NT2/D1 (cell line): ENCODE measurements around the gene ZNF438.

Source experiments
- DNase-seq: peaks from one replicate; pipeline ENCODE4 v3.0.0-alpha.2; 2011; ENCODE audit warnings: low read depth, low spot score
- H3K27me3 ChIP-seq: 2 replicates; pipeline ENCODE4 v1.6.0; 2011; ENCODE audit warnings: mild to moderate bottlenecking; ENCODE audit not compliant: insufficient read length, insufficient read depth
- H3K36me3 ChIP-seq: 2 replicates; pipeline ENCODE4 v1.6.1; 2011; ENCODE audit warnings: mild to moderate bottlenecking, low read length, mixed read lengths; ENCODE audit not compliant: insufficient read depth, insufficient read length
- H3K4me1 ChIP-seq: 2 replicates; pipeline ENCODE4 v1.5.1; 2011; ENCODE audit not compliant: insufficient read depth, insufficient read length
- H3K4me3 ChIP-seq: 2 replicates; pipeline ENCODE4 v1.5.1; 2011; ENCODE audit warnings: low read depth; ENCODE audit not compliant: insufficient read length
- H3K9ac ChIP-seq: 2 replicates; pipeline ENCODE4 v1.6.0; 2011; ENCODE audit warnings: low read depth; ENCODE audit not compliant: insufficient read length
- H3K9me3 ChIP-seq: 2 replicates; pipeline ENCODE4 v1.5.1; 2011; ENCODE audit warnings: mild to moderate bottlenecking, low read length; ENCODE audit not compliant: insufficient read depth
- SUZ12 ChIP-seq: IDR thresholded peaks from 2 replicates; pipeline ENCODE4 v1.6.1; 2011; ENCODE audit not compliant: insufficient read length, insufficient read depth; ENCODE audit errors: extremely low read depth
- YY1 ChIP-seq: IDR thresholded peaks from 2 replicates; pipeline ENCODE4 v1.6.1; 2011; ENCODE audit not compliant: insufficient read length, insufficient read depth
- ZNF274 ChIP-seq: IDR thresholded peaks from 2 replicates; pipeline ENCODE4 v1.6.1; 2011; ENCODE audit warnings: mild to moderate bottlenecking, low read depth, low read length

ZNF438 gene

GRCh38 chr10:30861221-30861620 is 170.4 kb downstream of the ZNF438 start:
- no peak overlapping the region for H3K9ac ChIP-seq
- no peaks in the 10 kb centered on the region for H3K36me3 ChIP-seq
- no peak for DNase-seq
- H3K27me3 ChIP-seq, result no peaks in the 10 kb centered on the region
- TF ChIP-seq ZNF274 (no peak), YY1 (no peak), SUZ12 (no peak)
- H3K4me3 ChIP-seq, result no peak overlapping the region
- peaks cover 3% of the 10 kb centered on the region for H3K4me1 ChIP-seq
- no peaks in the 10 kb centered on the region for H3K9me3 ChIP-seq

GRCh38 chr10:30858499-30858898 is 173.2 kb downstream of the ZNF438 start:
- peaks cover 2% of the 10 kb centered on the region for H3K4me1 ChIP-seq
- TF ChIP-seq SUZ12 (no peak), YY1 (no peak)
- H3K36me3 ChIP-seq, result no peaks in the 10 kb centered on the region
- H3K9me3 ChIP-seq, result no peaks in the 10 kb centered on the region
- no peak overlapping the region for H3K9ac ChIP-seq
- no peak for DNase-seq
- no peak overlapping the region for H3K4me3 ChIP-seq
- H3K27me3 ChIP-seq, result no peaks in the 10 kb centered on the region

GRCh38 chr10:30857803-30858202 is 173.9 kb downstream of the ZNF438 start:
- Histone ChIP-seq H3K36me3 (no peaks in the 10 kb centered on the region), H3K9me3 (no peaks in the 10 kb centered on the region), H3K9ac (no peak overlapping the region), H3K27me3 (no peaks in the 10 kb centered on the region), H3K4me3 (no peak overlapping the region), H3K4me1 (no peaks in the 10 kb centered on the region)
- DNase-seq, result no peak
- no peak for TF ChIP-seq ZNF274

GRCh38 chr10:30855131-30855530 is 176.5 kb downstream of the ZNF438 start:
- H3K4me3 ChIP-seq, result no peak overlapping the region
- TF ChIP-seq YY1, result no peak
- TF ChIP-seq SUZ12, result no peak
- TF ChIP-seq ZNF274, result no peak
- no peaks in the 10 kb centered on the region for H3K27me3 ChIP-seq
- H3K9ac ChIP-seq, result no peak overlapping the region
- DNase-seq, result no peak
- no peaks in the 10 kb centered on the region for H3K36me3 ChIP-seq
- no peaks in the 10 kb centered on the region for H3K4me1 ChIP-seq
- no peaks in the 10 kb centered on the region for H3K9me3 ChIP-seq

GRCh38 chr10:30854656-30855055 is 177.0 kb downstream of the ZNF438 start:
- Histone ChIP-seq H3K9ac (no peak overlapping the region), H3K9me3 (no peaks in the 10 kb centered on the region), H3K4me3 (no peak overlapping the region), H3K4me1 (no peaks in the 10 kb centered on the region), H3K27me3 (no peaks in the 10 kb centered on the region), H3K36me3 (no peaks in the 10 kb centered on the region)
- TF ChIP-seq SUZ12 (no peak), YY1 (no peak), ZNF274 (no peak)
- DNase-seq, result no peak

GRCh38 chr10:30853066-30853465 is 178.6 kb downstream of the ZNF438 start:
- Histone ChIP-seq H3K9ac (no peak overlapping the region), H3K4me3 (no peak overlapping the region), H3K9me3 (no peaks in the 10 kb centered on the region), H3K36me3 (no peaks in the 10 kb centered on the region), H3K4me1 (no peaks in the 10 kb centered on the region), H3K27me3 (no peaks in the 10 kb centered on the region)
- no peak for TF ChIP-seq YY1
- no peak for TF ChIP-seq ZNF274
- no peak for TF ChIP-seq SUZ12
- DNase-seq, result no peak

GRCh38 chr10:30850776-30851175 is 180.9 kb downstream of the ZNF438 start:
- DNase-seq, result no peak
- Histone ChIP-seq H3K4me3 (no peak overlapping the region), H3K27me3 (no peaks in the 10 kb centered on the region), H3K4me1 (no peaks in the 10 kb centered on the region), H3K9me3 (no peaks in the 10 kb centered on the region; the same call in 1 of the 2 replicates), H3K36me3 (no peaks in the 10 kb centered on the region), H3K9ac (no peak overlapping the region)
- TF ChIP-seq SUZ12, result no peak
- no peak for TF ChIP-seq YY1
- no peak for TF ChIP-seq ZNF274
